OCI-LY3 (cell line): ENCODE measurements around the gene FITM1.
"Not testable (repeated sequence)": the region's sequence is repeated elsewhere in the genome, so short reads cannot be mapped to it uniquely, and the experiment has no call there.

Experiments
- H2AFZ ChIP-seq: fragments of 200-600, 300-600 bp; shearing (Covaris generic); 2 replicates; pipeline ENCODE4 v1.6.0; 2014; ENCODE audit warnings: antibody characterized with exemption, low read depth, low read length
- H3K27ac ChIP-seq: fragments of 200-600, 300-600 bp; sonication (generic); 2 replicates; pipeline ENCODE4 v1.5.1; 2014; ENCODE audit warnings: mild to moderate bottlenecking, low read length, moderate library complexity, mixed read lengths
- H3K27me3 ChIP-seq: fragments of 200-600, 300-600 bp; sonication (generic); 2 replicates; pipeline ENCODE4 v1.6.1; 2014; ENCODE audit warnings: low read depth, low read length, mixed read lengths
- H3K36me3 ChIP-seq: fragments of 200-600, 300-600 bp; sonication (generic); replicated peaks from 2 replicates; pipeline ENCODE3; 2014; ENCODE audit warnings: low read depth, low read length, mixed read lengths
- H3K4me1 ChIP-seq: fragments of 300-600, 200-600 bp; sonication (generic); 2 replicates; pipeline ENCODE4 v1.6.1; 2014; ENCODE audit warnings: low read length, mixed read lengths
- H3K4me2 ChIP-seq: fragments of 200-600, 300-600 bp; sonication (generic); 2 replicates; pipeline ENCODE4 v1.6.1; 2014; ENCODE audit warnings: low read length, mixed read lengths
- H3K4me3 ChIP-seq: fragments of 300-600, 200-600 bp; sonication (generic); 2 replicates; pipeline ENCODE4 v1.5.1; 2014; ENCODE audit warnings: antibody characterized with exemption, mild to moderate bottlenecking, low read length, moderate library complexity
- H3K79me2 ChIP-seq: fragments of 300-600, 200-600 bp; shearing (Covaris generic); 2 replicates; pipeline ENCODE4 v1.6.1; 2014; ENCODE audit warnings: mild to moderate bottlenecking, low read length, mixed read lengths
- H3K9ac ChIP-seq: fragments of 300-600, 200-600 bp; shearing (Covaris generic); 2 replicates; pipeline ENCODE4 v1.6.0; 2014; ENCODE audit warnings: mild to moderate bottlenecking, low read length, moderate library complexity
- H3K9me3 ChIP-seq: fragments of 200-600, 300-600 bp; shearing (Covaris generic); 2 replicates; pipeline ENCODE4 v1.6.1; 2014; ENCODE audit warnings: low read length, mixed read lengths; ENCODE audit not compliant: insufficient read depth
- H4K20me1 ChIP-seq: fragments of 200-600, 300-600 bp; sonication (generic); 2 replicates; pipeline ENCODE4 v1.6.1; 2016; ENCODE audit warnings: low read length, mixed read lengths; ENCODE audit not compliant: insufficient read depth
- EZH2phosphoT487 ChIP-seq: fragments of 200-600 bp; shearing (Covaris generic); IDR thresholded peaks from 2 replicates; pipeline ENCODE4 v1.6.1; 2018; ENCODE audit warnings: antibody characterized with exemption, mixed run types, low read depth
- TF ChIP-seq, protein P1 (sequence below): fragments of 200-600, 300-600 bp; sonication (generic); IDR thresholded peaks from 2 replicates; pipeline ENCODE4 v1.5.1; 2014; ENCODE audit warnings: antibody characterized with exemption, low read length, low read depth

Gene FITM1

DNA sequence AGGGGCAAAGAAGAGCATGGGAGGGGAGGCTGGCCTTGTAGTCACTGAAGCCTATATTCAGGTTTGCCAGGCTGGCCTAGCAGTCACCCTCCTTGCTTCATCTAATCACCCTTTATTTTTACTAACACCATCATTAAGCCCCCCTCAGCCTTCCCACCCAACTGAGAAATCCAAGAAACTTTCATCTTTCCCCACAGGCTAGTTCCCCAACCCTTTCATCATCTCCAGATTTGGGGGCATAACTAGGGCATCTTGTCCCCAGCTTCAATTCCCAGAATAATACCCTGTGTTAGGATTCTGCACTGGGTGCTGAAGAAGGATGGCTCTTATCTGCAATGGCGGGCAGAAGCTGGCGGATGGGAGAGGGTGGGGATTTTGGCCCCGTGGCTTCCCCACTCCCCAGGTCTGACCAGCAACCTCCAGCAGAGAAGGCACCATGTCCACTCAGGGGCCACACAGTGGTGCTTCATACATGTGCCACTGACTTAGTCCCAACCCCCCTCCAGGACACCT lies 29.4 kb upstream of the FITM1 start:
- Histone ChIP-seq H3K79me2 (no peaks in the 10 kb centered on the region), H4K20me1 (no peaks in the 10 kb centered on the region), H3K9me3 (no peaks in the 10 kb centered on the region), H3K27me3 (no peaks in the 10 kb centered on the region), H3K9ac (no peak overlapping the region), H3K4me2 (no peak overlapping the region), H3K27ac (no peak overlapping the region), H2AFZ (no peak overlapping the region), H3K4me3 (no peak overlapping the region), H3K36me3 (peaks cover 62% of the 10 kb centered on the region), H3K4me1 (no peaks in the 10 kb centered on the region)
- TF ChIP-seq, protein P1, sequence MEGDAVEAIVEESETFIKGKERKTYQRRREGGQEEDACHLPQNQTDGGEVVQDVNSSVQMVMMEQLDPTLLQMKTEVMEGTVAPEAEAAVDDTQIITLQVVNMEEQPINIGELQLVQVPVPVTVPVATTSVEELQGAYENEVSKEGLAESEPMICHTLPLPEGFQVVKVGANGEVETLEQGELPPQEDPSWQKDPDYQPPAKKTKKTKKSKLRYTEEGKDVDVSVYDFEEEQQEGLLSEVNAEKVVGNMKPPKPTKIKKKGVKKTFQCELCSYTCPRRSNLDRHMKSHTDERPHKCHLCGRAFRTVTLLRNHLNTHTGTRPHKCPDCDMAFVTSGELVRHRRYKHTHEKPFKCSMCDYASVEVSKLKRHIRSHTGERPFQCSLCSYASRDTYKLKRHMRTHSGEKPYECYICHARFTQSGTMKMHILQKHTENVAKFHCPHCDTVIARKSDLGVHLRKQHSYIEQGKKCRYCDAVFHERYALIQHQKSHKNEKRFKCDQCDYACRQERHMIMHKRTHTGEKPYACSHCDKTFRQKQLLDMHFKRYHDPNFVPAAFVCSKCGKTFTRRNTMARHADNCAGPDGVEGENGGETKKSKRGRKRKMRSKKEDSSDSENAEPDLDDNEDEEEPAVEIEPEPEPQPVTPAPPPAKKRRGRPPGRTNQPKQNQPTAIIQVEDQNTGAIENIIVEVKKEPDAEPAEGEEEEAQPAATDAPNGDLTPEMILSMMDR: no peak
- no peak for TF ChIP-seq EZH2phosphoT487

DNA sequence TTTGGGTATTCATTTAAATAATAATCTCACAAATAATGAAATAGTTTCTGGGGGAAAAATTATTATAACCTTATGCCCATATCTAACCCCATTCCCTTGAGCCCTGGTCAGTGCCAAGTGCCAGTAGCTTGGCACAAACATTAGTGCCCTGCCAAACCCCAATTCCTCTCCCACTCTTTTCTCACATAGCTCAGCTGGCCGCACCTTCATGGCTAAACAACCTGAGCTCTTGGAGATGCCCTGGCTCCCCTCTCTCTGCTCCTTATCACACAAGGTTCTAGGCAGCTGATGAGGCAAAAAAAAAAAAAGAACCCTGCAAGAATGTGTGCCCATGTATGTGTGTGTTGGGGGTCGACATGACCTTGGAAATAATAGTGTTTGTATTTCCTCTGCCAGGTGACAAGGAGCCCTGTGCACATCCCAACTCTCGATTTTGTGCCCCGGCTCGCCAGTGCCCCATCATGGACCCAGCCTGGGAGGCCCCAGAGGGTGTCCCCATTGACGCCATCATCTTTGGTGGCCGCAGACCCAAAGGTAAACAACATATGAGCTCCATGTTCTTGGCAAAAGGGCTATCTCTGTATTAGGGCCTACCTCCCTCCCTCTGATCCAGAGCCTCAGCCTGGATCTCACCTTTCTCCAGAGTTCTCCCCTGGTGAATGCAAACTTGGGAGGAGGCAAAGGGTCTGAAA lies 28.0 kb upstream of the FITM1 start:
- no peaks in the 10 kb centered on the region for H3K27me3 ChIP-seq
- H3K27ac ChIP-seq: no peak overlapping the region
- no peaks in the 10 kb centered on the region for H3K9me3 ChIP-seq
- no peaks in the 10 kb centered on the region for H4K20me1 ChIP-seq
- no peak overlapping the region for H3K9ac ChIP-seq
- no peak overlapping the region for H3K4me3 ChIP-seq
- H3K4me2 ChIP-seq: no peak overlapping the region
- H3K36me3 ChIP-seq: peaks cover 55% of the 10 kb centered on the region
- no peaks in the 10 kb centered on the region for H3K4me1 ChIP-seq
- H2AFZ ChIP-seq: no peak overlapping the region
- no peak for TF ChIP-seq EZH2phosphoT487
- TF ChIP-seq, protein P1: no peak
- no peaks in the 10 kb centered on the region for H3K79me2 ChIP-seq

DNA sequence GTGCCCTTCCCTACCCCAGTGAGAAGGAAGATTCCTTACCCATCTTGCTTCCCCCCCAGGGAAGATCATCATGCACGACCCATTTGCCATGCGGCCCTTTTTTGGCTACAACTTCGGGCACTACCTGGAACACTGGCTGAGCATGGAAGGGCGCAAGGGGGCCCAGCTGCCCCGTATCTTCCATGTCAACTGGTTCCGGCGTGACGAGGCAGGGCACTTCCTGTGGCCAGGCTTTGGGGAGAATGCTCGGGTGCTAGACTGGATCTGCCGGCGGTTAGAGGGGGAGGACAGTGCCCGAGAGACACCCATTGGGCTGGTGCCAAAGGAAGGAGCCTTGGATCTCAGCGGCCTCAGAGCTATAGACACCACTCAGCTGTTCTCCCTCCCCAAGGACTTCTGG lies 27.0 kb upstream of the FITM1 start:
- Histone ChIP-seq H3K9ac (no peak overlapping the region), H2AFZ (no peak overlapping the region), H3K4me2 (no peak overlapping the region), H3K9me3 (no peaks in the 10 kb centered on the region), H3K27ac (no peak overlapping the region), H4K20me1 (no peaks in the 10 kb centered on the region), H3K79me2 (no peaks in the 10 kb centered on the region), H3K27me3 (no peaks in the 10 kb centered on the region), H3K4me3 (no peak overlapping the region), H3K36me3 (peaks cover 48% of the 10 kb centered on the region), H3K4me1 (no peaks in the 10 kb centered on the region; the same call in 1 of the 2 replicates)
- no peak for TF ChIP-seq EZH2phosphoT487
- TF ChIP-seq, protein P1: no peak

DNA sequence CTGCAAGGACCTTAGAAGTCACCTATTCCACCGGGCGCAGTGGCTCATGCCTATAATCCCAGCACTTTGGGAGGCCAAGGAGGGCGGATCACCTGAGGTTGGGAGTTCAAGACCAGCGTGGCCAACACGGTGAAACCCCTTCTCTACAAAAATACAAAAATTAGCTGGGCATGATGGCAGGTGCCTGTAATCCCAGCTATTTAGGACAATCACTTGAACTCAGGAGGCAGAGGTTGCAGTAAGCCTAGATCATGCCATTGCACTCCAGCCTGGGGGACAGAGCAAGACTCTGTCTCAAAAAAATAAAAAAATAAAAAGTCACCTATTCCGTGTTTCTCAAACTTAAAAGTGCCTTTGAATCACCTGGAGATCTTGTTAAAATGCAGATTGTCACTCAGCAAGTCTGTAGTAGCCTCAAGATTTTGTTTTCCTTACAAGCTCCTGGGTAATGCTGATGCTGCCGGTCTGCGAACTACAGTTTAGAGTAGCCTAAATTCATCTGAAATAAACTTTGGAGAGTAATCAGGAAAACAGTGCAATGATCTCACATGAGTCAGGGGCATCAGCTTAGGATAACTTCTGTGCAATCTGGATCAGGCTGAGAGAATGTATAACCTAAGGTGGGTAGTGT lies 24.7 kb upstream of the FITM1 start:
- H3K27me3 ChIP-seq, H3K27ac ChIP-seq, H3K79me2 ChIP-seq, H4K20me1 ChIP-seq, H3K9me3 ChIP-seq, H3K9ac ChIP-seq, H3K4me3 ChIP-seq, H3K4me2 ChIP-seq, H3K4me1 ChIP-seq, H2AFZ ChIP-seq: not testable (repeated sequence)
- peaks cover 30% of the 10 kb centered on the region for H3K36me3 ChIP-seq
